Thymus (tissue), 11 donors: ENCODE measurements around the gene ABCC8. TPM values are rescaled to one million over a fixed set of nuclear protein-coding genes. Genes with fewer than 3 reads are reported as not detected.

ENCODE experiments used
- DNase-seq, 9 donors: peaks; one replicate each; pipeline ENCODE4 v3.0.0-alpha.2; 2013; ENCODE audit warnings: low spot score in 9 of 9, low read depth in 6 of 9, missing footprints in 1 of 9
- H3K27ac ChIP-seq, 2 donors: one replicate each; pipeline ENCODE4 v1.5.1; 2013; ENCODE audit warnings: control low read depth in 1 of 2, low read depth in 1 of 2, low read length in 1 of 2, mild to moderate bottlenecking in 1 of 2, moderate library complexity in 1 of 2
- H3K27me3 ChIP-seq, 2 donors: one replicate each; pipeline ENCODE4 v1.5.1; 2013; ENCODE audit warnings: low read length in 1 of 2; ENCODE audit not compliant: control insufficient read depth in 2 of 2, insufficient read depth in 1 of 2
- H3K36me3 ChIP-seq, 2 donors: one replicate each; pipeline ENCODE4 v1.5.1; 2013; ENCODE audit warnings: low read length in 1 of 2, mild to moderate bottlenecking in 1 of 2, moderate library complexity in 1 of 2; ENCODE audit not compliant: control insufficient read depth in 2 of 2, insufficient read depth in 2 of 2
- H3K4me1 ChIP-seq, 2 donors: one replicate each; pipeline ENCODE4 v1.5.1; 2013; ENCODE audit warnings: low read length in 2 of 2; ENCODE audit not compliant: control insufficient read depth in 2 of 2, insufficient read depth in 2 of 2
- H3K4me3 ChIP-seq, 2 donors: one replicate each; pipeline ENCODE4 v1.5.1; 2013; ENCODE audit warnings: low read length in 2 of 2, control low read depth in 1 of 2, mild to moderate bottlenecking in 1 of 2
- H3K9me3 ChIP-seq, 2 donors: one replicate each; pipeline ENCODE4 v1.5.1; 2013; ENCODE audit warnings: low read length in 1 of 2, mild to moderate bottlenecking in 1 of 2; ENCODE audit not compliant: control insufficient read depth in 2 of 2, insufficient read depth in 1 of 2
- WGBS: extraction: QIAGEN DNeasy Blood & Tissue Kit; methylation state at CpG from one replicate; pipeline ENCODE4 v1.1.7; 2013; 5-methylcytosine and 5-hydroxymethylcytosine counted together
- polyA plus RNA-seq: library from polyadenylated mRNA; stranded (reverse); fragments of 200-250 nt; gene quantifications from one replicate; pipeline ENCODE4 v1.2.3, GENCODE V29; 2013
- total RNA-seq: library from RNA; stranded (reverse); fragments of 120-200 nt; gene quantifications from one replicate; pipeline ENCODE4 v1.2.4, GENCODE V29; 2013
- donor health status: healthy.

Gene ABCC8
- total and polyA plus RNA-seq, 2 donors, result 0.42 to 0.62 TPM

- Histone ChIP-seq H3K4me1 (peaks cover 4 to 15% of the 10 kb centered on the region in 2 donors), H3K4me3 (no peak overlapping the region)
- 93% methylated on average over 6 of the region's 6 CpGs for WGBS
Measured at GRCh38 chr11:17385926-17386325, 90.7 kb downstream of the ABCC8 start.

GRCh38 chr11:17385492-17385891 is 91.2 kb downstream of the ABCC8 start:
- 94% methylated on average over 5 of the region's 5 CpGs for WGBS
- no peaks in the 10 kb centered on the region for H3K9me3 ChIP-seq
- no peak overlapping the region for H3K27ac ChIP-seq
- no peaks in the 10 kb centered on the region for H3K36me3 ChIP-seq
- H3K4me3 ChIP-seq, result no peak overlapping the region
- peaks cover 0 to 11% of the 10 kb centered on the region in 2 donors for H3K27me3 ChIP-seq
- peaks cover 4 to 15% of the 10 kb centered on the region in 2 donors for H3K4me1 ChIP-seq
- no peak for DNase-seq

More at GRCh38 chr11:17385926-17386325, 90.7 kb downstream of the ABCC8 start:
- Histone ChIP-seq H3K27ac (no peak overlapping the region), H3K27me3 (peaks cover 0 to 14% of the 10 kb centered on the region in 2 donors), H3K36me3 (no peaks in the 10 kb centered on the region), H3K9me3 (no peaks in the 10 kb centered on the region)
- no peak for DNase-seq

- Histone ChIP-seq H3K27me3 (peaks cover 0 to 11% of the 10 kb centered on the region in 2 donors), H3K27ac (no peak overlapping the region), H3K4me3 (no peak overlapping the region), H3K36me3 (no peaks in the 10 kb centered on the region), H3K4me1 (peaks cover 0 to 4% of the 10 kb centered on the region in 2 donors), H3K9me3 (no peaks in the 10 kb centered on the region)
- WGBS, result 53% methylated on average over 6 of the region's 6 CpGs
- peak; percentile 61 to 91 (median 79) for DNase-seq
Measured at GRCh38 chr11:17384002-17384511, 92.6 kb downstream of the ABCC8 start.

GRCh38 chr11:17383461-17383860 is 93.2 kb downstream of the ABCC8 start:
- 96% methylated on average over 1 of the region's 1 CpG for WGBS
- no peak overlapping the region for H3K4me3 ChIP-seq

GRCh38 chr11:17382046-17382728 is 94.5 kb downstream of the ABCC8 start:
- Histone ChIP-seq H3K4me1 (no peaks in the 10 kb centered on the region), H3K27me3 (peaks cover 0 to 2% of the 10 kb centered on the region in 2 donors), H3K9me3 (no peaks in the 10 kb centered on the region), H3K36me3 (peaks cover 0 to 6% of the 10 kb centered on the region in 2 donors), H3K4me3 (no peak overlapping the region), H3K27ac (no peak overlapping the region)
- WGBS, result 96% methylated on average over 8 of the region's 8 CpGs
- DNase-seq, result no peak

More at GRCh38 chr11:17383461-17383860, 93.2 kb downstream of the ABCC8 start:
- no peak for DNase-seq
- H3K27me3 ChIP-seq, result peaks cover 0 to 7% of the 10 kb centered on the region in 2 donors
- H3K4me1 ChIP-seq, result peaks cover 0 to under 1% of the 10 kb centered on the region in 2 donors
- no peaks in the 10 kb centered on the region for H3K9me3 ChIP-seq
- H3K36me3 ChIP-seq, result peaks cover 0 to 4% of the 10 kb centered on the region in 2 donors
- no peak overlapping the region for H3K27ac ChIP-seq

- H3K9me3 ChIP-seq, result no peaks in the 10 kb centered on the region
- H3K27me3 ChIP-seq, result no peaks in the 10 kb centered on the region
- H3K36me3 ChIP-seq, result peaks cover 0 to 6% of the 10 kb centered on the region in 2 donors
- no peaks in the 10 kb centered on the region for H3K4me1 ChIP-seq
- no peak overlapping the region for H3K4me3 ChIP-seq
- 90% methylated on average over 4 of the region's 4 CpGs for WGBS
- H3K27ac ChIP-seq, result no peak overlapping the region
- no peak for DNase-seq
Measured at GRCh38 chr11:17381156-17381555, 95.5 kb downstream of the ABCC8 start.

GRCh38 chr11:17379383-17380180 is 97.1 kb downstream of the ABCC8 start:
- WGBS, result 94% methylated on average over 7 of the region's 7 CpGs
- H3K4me1 ChIP-seq, result no peaks in the 10 kb centered on the region
- H3K36me3 ChIP-seq, result peaks cover 0 to 6% of the 10 kb centered on the region in 2 donors
- H3K27me3 ChIP-seq, result no peaks in the 10 kb centered on the region
- no peak overlapping the region for H3K4me3 ChIP-seq
- no peak overlapping the region for H3K27ac ChIP-seq
- DNase-seq, result no peak
- no peaks in the 10 kb centered on the region for H3K9me3 ChIP-seq

- no peaks in the 10 kb centered on the region for H3K4me1 ChIP-seq
- no peak overlapping the region for H3K4me3 ChIP-seq
- WGBS, result 80% methylated on average over 2 of the region's 2 CpGs
- no peaks in the 10 kb centered on the region for H3K27me3 ChIP-seq
- no peak for DNase-seq
- peaks cover 0 to 1% of the 10 kb centered on the region in 2 donors for H3K9me3 ChIP-seq
- H3K27ac ChIP-seq, result no peak overlapping the region
- H3K36me3 ChIP-seq, result peaks cover 0 to 6% of the 10 kb centered on the region in 2 donors
Measured at GRCh38 chr11:17378655-17379054, 98.0 kb downstream of the ABCC8 start.

- WGBS, result 94% methylated on average over 3 of the region's 3 CpGs
- Histone ChIP-seq H3K27me3 (no peaks in the 10 kb centered on the region), H3K27ac (no peak overlapping the region), H3K4me3 (no peak overlapping the region), H3K36me3 (peaks cover 4 to 24% of the 10 kb centered on the region in 2 donors), H3K9me3 (peaks cover 9 to 17% of the 10 kb centered on the region in 2 donors), H3K4me1 (no peaks in the 10 kb centered on the region)
- no peak for DNase-seq
Measured at GRCh38 chr11:17376493-17376892, 100.2 kb downstream of the ABCC8 start.
